ENCODE measurements around the gene CCNT1.
A peak's percentile ranks its signal among the peaks of the same experiment; 100 is the strongest.
"Not testable (repeated sequence)": the region's sequence is repeated elsewhere in the genome, so short reads cannot be mapped to it uniquely, and the experiment has no call there.

CCNT1 gene

GRCh38 chr12:48717252-48717695, 767 bp upstream of the CCNT1 start:
- DNase-seq = no peak
- no peak for TF ChIP-seq CTCF (IDR thresholded peaks at IDR 0.05; ENCODE audit: low read depth, low read length)
- H3K4me3 ChIP-seq (ENCODE audit: low read depth, low read length) = peak overlapping the region; percentile 96
- no peaks in the 10 kb centered on the region for H3K27me3 ChIP-seq
- H3K9me3 ChIP-seq = no peaks in the 10 kb centered on the region
- no peaks in the 10 kb centered on the region for H3K4me1 ChIP-seq
- peaks cover 18% of the 10 kb centered on the region for H3K36me3 ChIP-seq

GRCh38 chr12:48716168-48716492, 377 bp downstream of the CCNT1 start:
- H3K36me3 ChIP-seq = peaks cover 28% of the 10 kb centered on the region
- TF ChIP-seq CTCF (IDR thresholded peaks at IDR 0.05; ENCODE audit: low read depth, low read length) = no peak
- DNase-seq = no peak
- peak overlapping the region; percentile 96 for H3K4me3 ChIP-seq (ENCODE audit: low read depth, low read length)
- H3K4me1 ChIP-seq = no peaks in the 10 kb centered on the region
- H3K27me3 ChIP-seq = no peaks in the 10 kb centered on the region
- H3K9me3 ChIP-seq = no peaks in the 10 kb centered on the region

- H3K36me3 ChIP-seq = peaks cover 61% of the 10 kb centered on the region
- no peaks in the 10 kb centered on the region for H3K9me3 ChIP-seq
- no peaks in the 10 kb centered on the region for H3K4me1 ChIP-seq
- no peak for TF ChIP-seq CTCF (IDR thresholded peaks at IDR 0.05; ENCODE audit: low read depth, low read length)
- H3K27me3 ChIP-seq = no peaks in the 10 kb centered on the region
- no peak overlapping the region for H3K4me3 ChIP-seq (ENCODE audit: low read depth, low read length)
- no peak for DNase-seq
These were observed 4.3 kb downstream of the CCNT1 start for GRCh38 chr12:48712209-48712608.

- not testable (repeated sequence) for H3K27me3 ChIP-seq; H3K4me3 ChIP-seq (ENCODE audit: low read depth, low read length); DNase-seq; H3K4me1 ChIP-seq; H3K9me3 ChIP-seq
- peaks cover 68% of the 10 kb centered on the region for H3K36me3 ChIP-seq
These were observed 17.7 kb downstream of the CCNT1 start for GRCh38 chr12:48698822-48699221.

- H3K36me3 ChIP-seq = peaks cover 69% of the 10 kb centered on the region
- H3K27me3 ChIP-seq = no peaks in the 10 kb centered on the region
- H3K4me1 ChIP-seq = no peaks in the 10 kb centered on the region
- no peak for TF ChIP-seq CTCF (IDR thresholded peaks at IDR 0.05; ENCODE audit: low read depth, low read length)
- DNase-seq = no peak
- no peaks in the 10 kb centered on the region for H3K9me3 ChIP-seq
- H3K4me3 ChIP-seq (ENCODE audit: low read depth, low read length) = no peak overlapping the region
These were observed 19.9 kb downstream of the CCNT1 start for GRCh38 chr12:48696626-48697025.

- Histone ChIP-seq H3K9me3 (no peaks in the 10 kb centered on the region), H3K36me3 (peaks cover 77% of the 10 kb centered on the region)
- no peak for TF ChIP-seq CTCF (IDR thresholded peaks at IDR 0.05; ENCODE audit: low read depth, low read length)
These were observed 20.6 kb downstream of the CCNT1 start for GRCh38 chr12:48695859-48696258.

GRCh38 chr12:48694038-48694437, 22.5 kb downstream of the CCNT1 start:
- H3K4me1 ChIP-seq = no peaks in the 10 kb centered on the region
- H3K36me3 ChIP-seq = peaks cover 75% of the 10 kb centered on the region
- no peak overlapping the region for H3K4me3 ChIP-seq (ENCODE audit: low read depth, low read length)
- no peak for DNase-seq
- no peaks in the 10 kb centered on the region for H3K9me3 ChIP-seq
- no peaks in the 10 kb centered on the region for H3K27me3 ChIP-seq
- TF ChIP-seq CTCF (IDR thresholded peaks at IDR 0.05; ENCODE audit: low read depth, low read length) = no peak

More at GRCh38 chr12:48695859-48696258, 20.6 kb downstream of the CCNT1 start:
- Histone ChIP-seq H3K4me3 (ENCODE audit: low read depth, low read length) (no peak overlapping the region), H3K27me3 (no peaks in the 10 kb centered on the region), H3K4me1 (no peaks in the 10 kb centered on the region)
- DNase-seq = no peak

All from BE2C (cell line).